Activated T-cell treated with anti-CD3 and anti-CD28 coated beads for 48 hours (primary cell): ENCODE results near the gene HEPN1.

Source experiments
- DNase-seq: peaks from one replicate; pipeline ENCODE4 v3.0.0-alpha.2; 2020; ENCODE audit warnings: low read depth

Gene HEPN1

DNA sequence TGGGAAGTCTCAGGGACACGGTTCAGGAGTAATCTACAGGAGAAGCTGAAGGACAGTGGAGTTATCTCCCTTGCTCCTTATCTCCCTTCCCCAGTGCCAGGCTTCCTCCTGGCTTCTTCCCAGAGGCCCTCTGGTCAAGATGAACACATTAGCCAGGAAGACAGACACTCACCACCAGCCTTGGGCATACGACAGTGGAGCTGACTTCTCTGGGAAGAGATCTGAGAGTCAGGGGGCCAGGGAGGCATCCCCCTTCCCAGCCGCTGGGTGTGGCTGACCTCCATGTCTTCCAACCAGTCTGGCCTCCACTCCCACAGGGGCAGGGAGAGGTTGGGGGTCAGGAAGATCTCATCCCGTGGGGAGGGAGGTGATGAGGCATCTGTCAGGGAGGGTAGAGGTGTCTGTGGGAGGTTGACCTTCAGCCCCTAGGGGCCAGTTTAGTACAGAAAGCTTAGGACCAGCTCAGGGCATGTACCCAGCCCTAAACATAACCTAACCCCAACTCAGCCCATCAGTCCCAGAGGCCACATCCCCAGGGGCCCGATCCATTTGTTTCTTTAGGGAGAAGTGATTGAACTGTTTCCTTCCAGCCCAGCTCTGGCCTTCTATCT is 34.1 kb upstream of the HEPN1 start:
- DNase-seq = no peak

GRCh38 chr11:124886476-124886875 is 32.6 kb upstream of the HEPN1 start:
- no peak for DNase-seq

DNA sequence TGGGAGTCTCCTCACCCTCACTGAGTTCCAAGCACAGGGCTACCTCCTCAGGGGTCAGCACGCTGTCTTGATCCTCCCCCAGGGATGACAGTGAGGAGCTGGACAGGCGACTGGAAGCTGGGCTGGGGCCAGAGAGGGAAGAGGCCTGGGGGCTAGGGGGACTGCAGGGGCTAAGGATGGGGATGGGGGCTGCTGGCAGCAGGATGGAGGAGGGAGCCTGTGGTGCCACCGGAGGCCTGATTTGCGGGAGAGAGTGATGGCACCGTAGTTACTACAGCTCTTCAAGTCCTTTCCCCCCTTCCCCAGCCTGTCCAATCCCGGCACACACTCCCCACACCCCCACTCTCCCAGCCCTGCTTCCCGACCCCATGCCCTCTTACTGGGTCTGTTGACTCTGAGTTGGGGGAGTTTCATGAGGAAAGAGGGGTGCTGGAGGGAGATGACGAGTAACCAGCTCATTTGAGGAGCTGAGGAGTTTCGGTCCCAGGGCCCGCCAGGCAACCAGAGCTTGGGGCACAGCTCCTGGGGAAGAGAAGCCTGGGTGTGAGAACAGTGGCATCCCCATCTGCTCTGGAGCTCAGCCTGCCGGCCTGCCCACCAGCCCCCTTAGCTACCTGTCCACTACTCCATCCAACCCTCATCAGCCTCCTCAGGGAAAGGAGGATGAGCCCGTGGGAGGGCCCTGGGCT is 31.9 kb upstream of the HEPN1 start:
- no peak for DNase-seq

- no peak for DNase-seq
These were observed 31.4 kb upstream of the HEPN1 start for GRCh38 chr11:124887667-124888013.

GRCh38 chr11:124889191-124890091 is 29.6 kb upstream of the HEPN1 start:
- no peak for DNase-seq

GRCh38 chr11:124890151-124890550 is 28.9 kb upstream of the HEPN1 start:
- DNase-seq = no peak

DNA sequence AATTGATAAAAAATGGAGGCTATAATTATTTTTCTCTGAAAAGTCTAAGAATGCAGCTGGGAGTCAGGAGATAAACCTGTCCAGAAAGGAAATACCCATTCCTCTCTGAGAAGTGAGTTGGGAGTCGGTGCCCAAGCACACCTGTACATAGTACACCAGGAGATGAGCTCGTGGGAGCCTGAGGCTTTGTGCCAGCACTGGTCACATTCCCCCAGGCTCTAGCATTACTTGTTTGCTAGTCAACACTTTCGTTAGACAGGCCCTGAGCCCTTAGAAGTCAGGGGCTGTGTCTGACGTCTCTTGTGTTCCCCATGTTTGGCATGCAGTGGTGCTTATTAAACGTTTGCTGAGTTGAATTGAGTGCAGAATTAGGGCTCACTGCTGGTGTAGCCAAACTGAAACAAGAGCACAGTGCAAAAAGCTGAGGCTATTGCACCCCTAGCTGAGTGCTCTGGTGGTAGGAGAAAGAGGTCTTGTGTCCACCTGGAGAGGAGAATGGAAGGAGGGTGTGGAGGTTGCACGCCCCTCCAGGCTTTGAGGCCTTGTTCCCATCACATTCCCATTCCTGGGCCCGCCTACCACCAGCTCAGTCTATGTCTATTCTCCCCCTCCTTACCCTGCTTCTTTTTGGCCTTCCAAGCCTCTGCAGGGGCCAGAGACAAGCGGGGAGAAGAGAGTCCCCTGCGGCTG is 28.2 kb upstream of the HEPN1 start:
- no peak for DNase-seq

DNA sequence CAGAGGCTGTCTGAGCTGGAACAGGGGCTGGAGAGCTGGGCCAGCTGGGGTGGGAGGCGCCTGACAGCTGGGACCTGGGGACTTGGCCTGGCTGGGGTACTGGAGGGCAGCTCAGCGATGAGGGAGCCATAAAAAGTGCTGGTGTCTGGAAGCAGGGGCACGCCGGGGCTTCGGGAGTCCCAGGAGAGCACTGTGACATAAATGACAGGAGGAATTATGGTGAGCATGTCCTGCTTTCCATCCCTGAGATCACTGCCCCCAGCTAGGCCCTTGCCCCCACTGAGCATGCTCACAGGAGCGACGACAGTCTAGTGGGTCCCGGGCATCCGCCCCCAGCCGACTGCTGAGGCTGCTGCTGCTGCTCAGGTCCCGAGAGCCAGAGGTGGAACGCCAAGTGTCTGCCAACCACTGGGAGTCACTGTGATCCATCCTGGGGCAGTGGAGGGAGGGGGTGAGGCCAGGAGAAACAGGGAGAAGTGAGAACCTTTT is 27.6 kb upstream of the HEPN1 start:
- DNase-seq = no peak

GRCh38 chr11:124892146-124892545 is 26.9 kb upstream of the HEPN1 start:
- DNase-seq = no peak

DNA sequence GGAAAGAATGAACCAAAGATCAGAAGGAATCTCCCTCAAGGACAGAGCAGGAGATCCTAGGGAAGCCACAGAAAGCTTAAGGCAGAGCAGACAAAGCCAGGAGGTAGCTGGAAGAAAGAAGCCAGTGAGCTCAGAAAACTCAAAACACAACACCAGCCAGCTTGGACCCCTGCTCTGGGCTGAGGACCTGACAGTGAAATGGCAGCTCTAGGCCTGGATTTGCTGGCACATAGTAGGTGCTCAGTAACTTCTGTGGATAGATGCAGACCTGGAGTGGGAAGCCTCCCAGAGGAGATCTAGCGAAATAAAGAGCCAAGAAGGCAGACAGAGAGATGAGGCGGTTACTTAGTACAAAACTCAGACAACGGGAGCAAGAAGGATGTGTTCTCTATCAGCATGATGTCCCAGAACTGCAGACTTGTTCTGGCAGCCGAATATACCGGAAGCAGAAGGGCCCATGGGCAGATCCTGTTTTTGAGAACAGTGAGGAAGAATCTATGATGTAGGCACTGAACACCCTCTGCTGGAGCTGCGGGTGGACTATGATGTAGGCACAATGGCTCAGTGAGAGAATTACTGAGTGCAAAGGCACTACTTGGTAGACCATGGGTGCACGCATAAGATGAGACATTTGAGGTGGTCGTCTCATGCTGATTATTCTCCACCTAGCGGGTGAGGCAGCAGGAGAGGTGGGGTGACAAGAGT is 26.1 kb upstream of the HEPN1 start:
- no peak for DNase-seq

- no peak for DNase-seq
These were observed 25.2 kb upstream of the HEPN1 start for GRCh38 chr11:124893781-124894401.

GRCh38 chr11:124894606-124895430 is 24.2 kb upstream of the HEPN1 start:
- no peak for DNase-seq

DNA sequence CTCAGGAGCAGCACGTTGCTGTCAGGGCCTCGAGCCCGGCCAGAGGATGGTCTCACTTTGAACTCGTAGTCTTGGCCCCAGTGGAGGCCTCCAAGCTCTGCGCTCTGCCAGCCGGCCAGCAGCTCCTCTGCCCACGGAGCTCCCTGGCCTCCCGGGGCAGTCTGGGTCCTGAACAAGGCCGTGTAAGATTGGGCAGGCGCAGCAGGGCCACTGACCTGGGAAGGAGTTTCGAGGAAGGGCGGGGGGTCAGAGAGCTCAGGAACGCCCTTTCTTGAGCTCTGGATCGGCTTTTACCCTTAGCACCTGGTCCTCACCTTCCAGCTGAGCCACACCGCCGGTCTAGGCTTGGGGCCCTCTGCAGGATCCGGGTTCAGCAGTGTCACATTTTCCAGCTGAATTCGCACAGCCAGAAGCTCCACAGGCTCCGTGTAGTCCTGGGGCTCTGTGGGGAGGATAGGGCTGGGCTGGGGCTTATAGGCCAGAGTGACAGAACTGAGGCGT is 23.5 kb upstream of the HEPN1 start:
- no peak for DNase-seq

DNA sequence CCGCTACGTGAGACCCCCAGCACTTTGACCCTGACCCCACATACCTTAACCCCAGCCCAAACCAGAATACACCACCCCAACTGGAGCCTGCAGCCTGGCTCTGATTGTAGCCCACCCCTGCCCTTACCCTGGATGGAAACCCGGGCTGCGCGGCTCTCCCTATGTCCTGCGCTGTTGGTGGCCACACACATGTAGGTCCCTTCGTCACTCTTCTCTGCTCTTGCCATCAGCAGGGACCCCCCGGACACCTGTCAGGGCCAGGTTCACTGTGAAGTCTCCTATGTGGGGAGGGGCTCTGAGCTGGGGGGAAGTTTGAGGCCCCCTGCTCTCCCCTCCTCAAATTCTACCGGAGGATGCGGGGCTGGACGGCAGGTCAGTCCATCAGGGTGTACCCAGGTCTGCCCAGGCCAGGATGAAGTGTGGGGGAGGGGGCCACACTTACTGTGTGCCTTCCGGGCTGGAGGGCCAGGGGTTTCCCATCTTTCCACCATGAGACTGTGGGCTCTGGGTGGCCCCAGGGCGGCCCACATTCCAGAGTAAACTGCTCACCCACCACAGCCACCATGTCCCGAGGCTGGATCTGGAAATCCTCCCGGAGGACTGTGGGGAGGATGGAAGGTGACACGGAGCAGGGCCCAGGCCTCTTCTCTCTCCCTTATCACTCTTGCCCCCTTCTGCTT is 22.8 kb upstream of the HEPN1 start:
- no peak for DNase-seq

DNA sequence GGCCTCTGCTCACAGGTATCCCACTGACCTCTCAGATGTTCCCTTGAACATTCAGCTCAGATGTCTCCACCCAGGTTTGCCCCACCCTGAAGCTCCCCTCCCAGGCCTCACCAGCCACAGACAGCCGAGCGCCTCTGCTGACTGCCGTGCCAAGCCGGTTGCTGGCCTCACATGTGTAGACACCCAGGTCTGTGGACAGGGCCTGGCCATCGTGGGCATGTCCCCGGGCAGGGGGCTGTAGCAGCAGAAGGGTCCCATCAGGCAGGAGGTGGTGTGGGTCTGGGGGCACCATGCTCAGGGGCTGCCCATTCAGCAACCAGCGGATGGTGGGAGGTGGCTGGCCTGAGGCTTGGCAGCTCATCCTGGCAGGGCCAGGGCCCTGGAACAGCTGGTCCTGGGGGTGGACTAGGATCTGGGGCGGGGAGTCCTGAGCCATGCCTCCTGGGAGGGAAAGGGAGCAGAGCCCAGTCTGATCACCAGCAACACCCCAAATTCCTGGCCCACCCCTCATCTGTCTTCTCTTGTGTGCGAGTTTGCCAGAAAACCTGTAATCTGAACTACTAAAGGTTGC is 22.1 kb upstream of the HEPN1 start:
- no peak for DNase-seq

DNA sequence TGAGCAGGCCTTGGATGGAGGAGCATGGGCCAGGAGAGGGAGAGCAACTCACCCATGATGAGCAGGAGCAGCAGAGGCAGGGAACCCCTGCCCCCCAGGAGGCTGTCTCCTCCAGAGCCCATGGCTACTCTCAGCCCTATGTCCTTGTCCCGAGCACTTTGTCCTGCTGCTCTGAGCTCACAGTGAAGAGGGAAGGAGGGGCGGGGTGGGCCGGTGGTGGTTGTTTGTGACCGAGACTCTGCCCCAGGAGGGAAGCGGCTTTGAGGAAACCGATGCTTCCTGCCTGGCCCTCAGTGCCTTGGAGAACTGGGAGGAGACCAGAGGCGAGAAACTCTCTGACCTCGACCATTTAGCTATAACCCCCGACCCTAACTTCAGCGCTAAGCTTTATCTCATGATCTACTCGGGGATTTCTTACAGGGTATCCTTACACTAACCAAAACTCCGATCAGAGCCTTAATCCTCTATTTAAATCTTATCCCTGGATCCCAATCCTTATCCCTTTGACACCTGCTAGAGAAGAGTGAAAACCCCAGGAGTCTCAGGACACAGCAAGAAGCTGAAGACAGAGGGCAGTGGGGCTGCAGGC is 21.3 kb upstream of the HEPN1 start, which contains the start of gene ROBO4:
Gene ROBO4, minus strand, starts transcription at position 192 of the 589 bp plus-strand sequence. Its CDS starts 70 bp downstream, at position 122.
- DNase-seq = no peak

DNA sequence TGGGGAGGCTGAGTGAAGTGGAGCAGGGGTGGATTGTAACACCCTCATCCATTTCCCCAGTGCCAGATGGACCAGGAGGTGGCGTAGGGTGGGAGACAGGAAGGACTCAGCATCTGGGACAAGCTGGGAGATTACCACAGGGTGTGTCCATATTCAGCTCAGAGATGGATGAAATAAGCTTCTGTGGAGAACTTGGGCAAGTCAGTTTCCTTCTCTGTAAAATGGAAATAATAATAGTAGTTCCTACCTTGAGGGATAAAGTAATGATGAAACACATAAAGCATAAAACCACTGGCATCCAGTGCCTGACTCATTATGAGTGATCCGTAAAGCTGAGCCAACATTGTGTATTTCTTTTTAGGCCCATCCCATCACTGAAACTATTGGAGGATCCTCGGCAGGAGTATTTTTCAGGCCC is 20.8 kb upstream of the HEPN1 start:
- DNase-seq = no peak

DNA sequence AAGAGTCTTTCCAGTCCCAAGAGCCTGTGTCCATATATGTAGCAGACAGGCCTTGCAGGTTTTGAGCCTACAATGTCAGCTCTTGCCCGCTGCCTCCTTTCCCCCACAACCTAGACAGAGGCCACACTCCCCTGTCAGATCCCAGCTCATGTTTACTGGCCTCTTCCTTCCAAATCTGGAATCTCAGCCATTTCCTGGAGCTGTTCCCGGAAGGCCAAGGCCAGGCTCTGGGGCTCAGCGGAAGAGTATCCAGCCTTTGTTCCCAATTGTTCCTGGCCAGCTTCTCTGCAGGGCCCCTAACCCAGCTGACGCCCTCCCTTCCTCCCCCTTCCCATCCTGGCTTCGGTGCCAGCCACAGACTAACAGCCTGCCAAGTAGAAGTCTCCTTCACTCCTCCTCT is 20.3 kb upstream of the HEPN1 start:
- no peak for DNase-seq
